Caco-2 (cell line): Measurements from ENCODE around the gene GTF3C5. TPM values are rescaled to one million over a fixed set of nuclear protein-coding genes. Genes with fewer than 3 reads are reported as not detected.
"Not testable (repeated sequence)": the region's sequence is repeated elsewhere in the genome, so short reads cannot be mapped to it uniquely, and the experiment has no call there.

Experiments used
- BruUV-seq: library from RNA; stranded (reverse); fragments of 400-500 nt; replicated peaks from 2 replicates; lab custom pipeline; 2021; lab: Mats Ljungman, UMichigan
- CTCF ChIA-PET: fragments of 300-600 bp; sonication (Branson Sonifier 250); formaldehyde crosslinking; loops from one replicate; lab custom pipeline; 2022; ENCODE audit warnings: antibody characterized with exemption; lab: Charles Lee
- POLR2A ChIA-PET: fragments of 300-600 bp; sonication (Branson Sonifier 250); formaldehyde crosslinking; loops from one replicate; lab custom pipeline; 2022; ENCODE audit warnings: antibody characterized with exemption; lab: Charles Lee
- DNase-seq, 2 experiments: peaks; one replicate each; pipeline versions ENCODE4 v3.0.0 to v3.0.0-alpha.2; 2020 to 2022
- H3K27me3 ChIP-seq: replicated peaks from 2 replicates; pipeline ENCODE4 v1.6.0; 2011; ENCODE audit warnings: low read length; ENCODE audit not compliant: control insufficient read depth, insufficient read depth
- H3K36me3 ChIP-seq: 2 replicates; pipeline ENCODE4 v1.5.1; 2011; ENCODE audit warnings: low read length; ENCODE audit not compliant: control insufficient read depth, insufficient read depth
- H3K4me1 ChIP-seq: fragments of 250-450 bp; sonication (Bioruptor Pico); 2 replicates; pipeline ENCODE4 v1.5.1; 2020; ENCODE audit warnings: mild to moderate bottlenecking
- H3K4me3 ChIP-seq: 2 replicates; pipeline ENCODE4 v1.5.1; 2011; ENCODE audit warnings: low read depth, mild to moderate bottlenecking, control low read depth, low read length
- H3K9me3 ChIP-seq: fragments of 250-450 bp; sonication (Bioruptor Pico); 2 replicates; pipeline ENCODE4 v1.5.1; 2020; ENCODE audit warnings: mild to moderate bottlenecking, moderate library complexity
- H3K27ac Mint-ChIP-seq: one replicate; pipeline ENCODE4 v1.8.0; 2022; ENCODE audit warnings: mixed read lengths; ENCODE audit not compliant: unreplicated experiment
- H3K27me3 Mint-ChIP-seq: one replicate; pipeline ENCODE4 v1.8.0; 2022; ENCODE audit warnings: mixed read lengths; ENCODE audit not compliant: insufficient read depth, unreplicated experiment
- H3K36me3 Mint-ChIP-seq: one replicate; pipeline ENCODE4 v1.8.0; 2022; ENCODE audit warnings: mild to moderate bottlenecking, mixed read lengths; ENCODE audit not compliant: insufficient read depth, unreplicated experiment
- H3K4me1 Mint-ChIP-seq: one replicate; pipeline ENCODE4 v1.8.0; 2022; ENCODE audit warnings: low read depth, mixed read lengths; ENCODE audit not compliant: unreplicated experiment
- H3K4me3 Mint-ChIP-seq: one replicate; pipeline ENCODE4 v1.8.0; 2022; ENCODE audit warnings: mild to moderate bottlenecking, moderate library complexity, mixed read lengths; ENCODE audit not compliant: unreplicated experiment
- H3K9me3 Mint-ChIP-seq: one replicate; pipeline ENCODE4 v1.8.0; 2022; ENCODE audit warnings: mixed read lengths; ENCODE audit not compliant: unreplicated experiment
- CTCF ChIP-seq, 2 experiments: fragments of 200-600 bp in 1 of 2; IDR thresholded peaks; 1 replicate in 1 of 2; 2 replicates in 1 of 2; pipeline versions ENCODE4 v1.5.1 to v1.8.0; 2011 to 2022; ENCODE audit warnings: antibody characterized with exemption in 1 of 2, control low read depth in 1 of 2, inconsistent platforms in 1 of 2, low read depth in 1 of 2, low read length in 1 of 2, mild to moderate bottlenecking in 1 of 2, moderate library complexity in 1 of 2; ENCODE audit not compliant: insufficient read depth in 1 of 2, severe bottlenecking in 1 of 2, unreplicated experiment in 1 of 2
- intact Hi-C: fragments of 100-400 bp; cut with micrococcal nuclease; formaldehyde crosslinking; loops from one replicate; pipeline ENCODE4 v1.10.0; 2022; ENCODE audit not compliant: unreplicated experiment
- total RNA-seq: library from RNA; stranded (reverse); gene quantifications from 2 replicates; pipeline ENCODE4 v1.2.3, GENCODE V29; 2022

The GTF3C5 gene
- total RNA-seq, 1 experiment from 2014 or later, result 73.1 TPM

GRCh38 chr9:133083688-133084087 lies 52.9 kb downstream of the GTF3C5 start:
- H3K9me3 Mint-ChIP-seq, POLR2A ChIA-PET, H3K27ac Mint-ChIP-seq, H3K4me1 Mint-ChIP-seq, intact Hi-C loops, BruUV-seq, H3K9me3 ChIP-seq, H3K36me3 Mint-ChIP-seq, H3K4me3 ChIP-seq, H3K36me3 ChIP-seq, CTCF ChIA-PET, H3K27me3 ChIP-seq, H3K27me3 Mint-ChIP-seq, H3K4me3 Mint-ChIP-seq: not testable (repeated sequence)
- peak in 1 of 2 experiments; percentile 5 for DNase-seq
- peaks cover 13% of the 10 kb centered on the region for H3K4me1 ChIP-seq

DNA sequence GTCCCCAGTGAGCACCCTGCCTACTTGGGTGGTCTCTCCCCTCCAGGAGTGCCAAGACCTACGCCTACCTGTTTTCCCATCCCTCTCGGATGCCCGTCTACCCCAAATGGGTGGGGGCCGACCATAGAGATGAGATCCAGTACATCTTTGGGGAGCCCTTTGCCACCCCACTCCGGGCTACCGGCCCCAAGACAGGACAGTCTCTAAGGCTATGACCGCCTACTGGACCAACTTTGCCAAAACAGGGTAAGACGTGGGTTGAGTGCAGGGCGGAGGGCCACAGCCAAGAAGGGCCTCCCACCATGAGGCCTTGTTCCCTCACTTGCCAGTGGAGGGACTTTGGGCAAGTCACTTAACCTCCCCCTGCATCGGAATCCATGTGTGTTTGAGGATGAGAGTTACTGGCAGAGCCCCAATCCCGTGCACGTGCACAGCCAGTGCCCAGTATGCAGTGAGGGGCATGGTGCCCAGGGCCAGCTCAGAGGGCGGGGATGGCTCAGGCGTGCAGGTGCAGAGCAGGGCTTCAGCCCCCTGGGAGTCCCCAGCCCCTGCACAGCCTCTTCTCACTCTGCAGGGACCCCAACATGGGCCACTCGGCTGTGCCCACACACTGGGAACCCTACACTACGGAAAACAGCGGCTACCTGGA lies 55.5 kb downstream of the GTF3C5 start:
- CTCF ChIA-PET, H3K4me3 Mint-ChIP-seq, H3K4me1 ChIP-seq, H3K27me3 ChIP-seq, H3K9me3 Mint-ChIP-seq, H3K4me3 ChIP-seq, intact Hi-C loops, POLR2A ChIA-PET, H3K36me3 ChIP-seq, H3K36me3 Mint-ChIP-seq, H3K27me3 Mint-ChIP-seq, H3K4me1 Mint-ChIP-seq, BruUV-seq, H3K9me3 ChIP-seq, H3K27ac Mint-ChIP-seq: not testable (repeated sequence)
- peak in 1 of 2 experiments; percentile 14 for DNase-seq

DNA sequence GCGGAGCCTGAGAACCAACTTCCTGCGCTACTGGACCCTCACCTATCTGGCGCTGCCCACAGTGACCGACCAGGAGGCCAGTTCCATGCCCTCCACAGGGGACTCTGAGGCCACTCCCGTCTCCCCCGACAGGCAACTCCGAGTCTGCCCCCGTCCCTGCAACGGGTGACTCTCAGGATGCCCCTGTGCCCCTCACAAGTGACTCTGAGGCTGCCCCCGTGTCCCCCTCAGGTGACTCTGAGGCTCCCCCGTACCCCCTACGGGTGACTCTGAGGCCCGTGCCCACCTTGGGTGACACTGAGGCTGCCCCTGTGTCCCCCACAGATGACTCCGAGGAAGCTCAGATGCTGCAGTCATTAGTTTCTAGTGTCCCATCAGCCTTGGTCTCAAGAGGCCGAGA lies 56.1 kb downstream of the GTF3C5 start:
- H3K4me1 Mint-ChIP-seq, result no peaks in the 10 kb centered on the region
- Histone ChIP-seq H3K27me3 (no peaks in the 10 kb centered on the region), H3K36me3 (no peaks in the 10 kb centered on the region), H3K9me3 (no peaks in the 10 kb centered on the region), H3K4me1 (no peaks in the 10 kb centered on the region), H3K4me3 (no peak overlapping the region)
- intact Hi-C loops, result no loop called here
- BruUV-seq, result no TSS peak
- no peak overlapping the region for H3K27ac Mint-ChIP-seq
- DNase-seq, result peak in 1 of 2 experiments; percentile 28
- no peak overlapping the region for H3K4me3 Mint-ChIP-seq
- H3K27me3 Mint-ChIP-seq, result no peaks in the 10 kb centered on the region
- no peak for TF ChIP-seq CTCF (IDR thresholded peaks at IDR 0.05; ENCODE audit: insufficient read depth in 1 of 2, low read depth in 1 of 2, low read length in 1 of 2, severe bottlenecking in 1 of 2, unreplicated experiment in 1 of 2)
- ChIA-PET POLR2A (no interaction called here), CTCF (no interaction called here)
- no peaks in the 10 kb centered on the region for H3K9me3 Mint-ChIP-seq
- no peaks in the 10 kb centered on the region for H3K36me3 Mint-ChIP-seq

- Histone ChIP-seq H3K27me3 (no peaks in the 10 kb centered on the region), H3K36me3 (no peaks in the 10 kb centered on the region), H3K4me3 (no peak overlapping the region), H3K9me3 (no peaks in the 10 kb centered on the region), H3K4me1 (no peaks in the 10 kb centered on the region)
- no peak for DNase-seq
- Mint-ChIP-seq H3K36me3 (no peaks in the 10 kb centered on the region), H3K4me3 (no peak overlapping the region), H3K27me3 (no peaks in the 10 kb centered on the region), H3K27ac (no peak overlapping the region), H3K9me3 (no peaks in the 10 kb centered on the region), H3K4me1 (no peaks in the 10 kb centered on the region)
- intact Hi-C loops, result no loop called here
- TF ChIP-seq CTCF (IDR thresholded peaks at IDR 0.05; ENCODE audit: insufficient read depth in 1 of 2, low read depth in 1 of 2, low read length in 1 of 2, severe bottlenecking in 1 of 2, unreplicated experiment in 1 of 2), result no peak
- ChIA-PET CTCF (no interaction called here), POLR2A (no interaction called here)
- no TSS peak for BruUV-seq
Observed at GRCh38 chr9:133087429-133088145, 56.8 kb downstream of the GTF3C5 start.
